Keratinocyte (primary cell): ENCODE data around the gene GARIN5B. TPM values are rescaled to one million over a fixed set of nuclear protein-coding genes. Genes with fewer than 3 reads are reported as not detected.

Source experiments
- DNase-seq: peaks from one replicate; pipeline ENCODE4 v3.0.0-alpha.2; 2011; ENCODE audit warnings: low read depth, missing footprints, low spot score
- FAIRE-seq: peaks from 2 replicates; lab custom pipeline; 2011; peaks lifted over from hg19 to GRCh38; lab: Jason Lieb, UNC
- H2AFZ ChIP-seq: 2 replicates; pipeline ENCODE4 v1.6.0; 2012; ENCODE audit warnings: low read length, control low read depth, inconsistent platforms; ENCODE audit not compliant: control insufficient read depth
- H3K27ac ChIP-seq: 2 replicates; pipeline ENCODE4 v1.5.1; 2011; ENCODE audit warnings: low read length; ENCODE audit not compliant: control insufficient read depth, insufficient read depth
- H3K27me3 ChIP-seq: 3 replicates; pipeline ENCODE4 v1.6.0; 2011; ENCODE audit warnings: low read length; ENCODE audit not compliant: control insufficient read depth, insufficient read depth; ENCODE audit errors: extremely low read depth
- H3K36me3 ChIP-seq, 2 experiments: 2 replicates in 1 of 2; 3 replicates in 1 of 2; pipeline ENCODE4 v1.5.1; 2011; ENCODE audit warnings: low read length in 2 of 2, mild to moderate bottlenecking in 1 of 2; ENCODE audit not compliant: control insufficient read depth in 2 of 2, insufficient read depth in 2 of 2; ENCODE audit errors: extremely low read depth in 1 of 2
- H3K4me1 ChIP-seq: 3 replicates; pipeline ENCODE4 v1.5.1; 2011; ENCODE audit warnings: low read length; ENCODE audit not compliant: control insufficient read depth, insufficient read depth; ENCODE audit errors: extremely low read depth
- H3K4me2 ChIP-seq: 3 replicates; pipeline ENCODE4 v1.6.0; 2011; ENCODE audit warnings: low read depth, low read length; ENCODE audit not compliant: control insufficient read depth, insufficient read depth; ENCODE audit errors: extremely low read depth
- H3K4me3 ChIP-seq, 3 experiments: fragments of 200-600 bp in 1 of 3; sonication (generic) in 1 of 3; 2 replicates in 2 of 3; 3 replicates in 1 of 3; pipeline ENCODE4 v1.5.1; 2011 to 2016; ENCODE audit warnings: low read length in 3 of 3, mild to moderate bottlenecking in 3 of 3, control low read depth in 2 of 3, inconsistent platforms in 1 of 3, low read depth in 1 of 3, mixed read lengths in 1 of 3, mixed run types in 1 of 3, moderate library complexity in 1 of 3; ENCODE audit not compliant: control insufficient read depth in 2 of 3, insufficient read depth in 2 of 3; ENCODE audit errors: extremely low read depth in 1 of 3
- H3K79me2 ChIP-seq: 2 replicates; pipeline ENCODE4 v1.6.0; 2012; ENCODE audit warnings: low read length; ENCODE audit not compliant: control insufficient read depth, insufficient read depth
- H3K9ac ChIP-seq: 3 replicates; pipeline ENCODE4 v1.6.0; 2011; ENCODE audit warnings: low read length; ENCODE audit not compliant: control insufficient read depth, insufficient read depth; ENCODE audit errors: extremely low read depth
- H3K9me1 ChIP-seq: 3 replicates; pipeline ENCODE4 v1.6.0; 2011; ENCODE audit warnings: low read length; ENCODE audit not compliant: control insufficient read depth, insufficient read depth; ENCODE audit errors: extremely low read depth
- H3K9me3 ChIP-seq: 2 replicates; pipeline ENCODE4 v1.5.1; 2012; ENCODE audit warnings: low read depth, low read length; ENCODE audit not compliant: control insufficient read depth
- H4K20me1 ChIP-seq: 3 replicates; pipeline ENCODE4 v1.6.0; 2011; ENCODE audit warnings: low read length; ENCODE audit not compliant: control insufficient read depth, insufficient read depth; ENCODE audit errors: extremely low read depth
- CTCF ChIP-seq, 3 experiments: IDR thresholded peaks in 1 of 3; conservative IDR thresholded peaks in 1 of 3; optimal IDR thresholded peaks in 1 of 3; 2 replicates in 2 of 3; 3 replicates in 1 of 3; pipeline versions ENCODE3 to v1.5.1; 2011; ENCODE audit warnings: low read length in 3 of 3, mild to moderate bottlenecking in 3 of 3, moderate library complexity in 2 of 3, control low read depth in 1 of 3, inconsistent platforms in 1 of 3; ENCODE audit not compliant: insufficient read depth in 2 of 3; ENCODE audit errors: extremely low read depth in 1 of 3
- EZH2 ChIP-seq: IDR thresholded peaks from one replicate; pipeline ENCODE4 v1.6.1; 2012; ENCODE audit warnings: inconsistent platforms, mild to moderate bottlenecking, low read length, moderate library complexity
- dilution Hi-C: fragments of 300-500 bp; cut with MboI; formaldehyde crosslinking; loops from one replicate; pipeline ENCODE4 v1.7.0; 2020; ENCODE audit warnings: low sequenced_read_pairs; ENCODE audit not compliant: extremely low pct_ligation_motif_present
- polyA plus RNA-seq, 5 experiments: library from polyadenylated mRNA; depleted of rRNA in 3 of 5; stranded (reverse) in 3 of 5; stranded (forward) in 1 of 5; unstranded in 1 of 5; fragments of >200 nt; gene quantifications; 1 replicate in 1 of 5; 2 replicates in 3 of 5; 3 replicates in 1 of 5; pipeline versions ENCODE4 v1.2.1 to v1.2.3, GENCODE V29; 2011 to 2012; ENCODE audit warnings: missing spikeins in 2 of 5, low read depth in 1 of 5, low replicate concordance in 1 of 5

Gene GARIN5B
- polyA plus RNA-seq, 1 donor (not counting 4 experiments of a cell fraction or from before 2014, with no cell fraction given), result not detected

- no peaks in the 10 kb centered on the region for H3K4me1 ChIP-seq
- DNase-seq (no peak), FAIRE-seq (no peak)
- H3K27me3 ChIP-seq, result peaks cover 8% of the 10 kb centered on the region
- no peak overlapping the region for H3K4me3 ChIP-seq
- H4K20me1 ChIP-seq, result no peaks in the 10 kb centered on the region
- H2AFZ ChIP-seq, result no peak overlapping the region
- H3K9me1 ChIP-seq, result no peaks in the 10 kb centered on the region
- H3K36me3 ChIP-seq, result peaks cover 0 to 4% of the 10 kb centered on the region in 2 experiments
- H3K4me2 ChIP-seq, result no peak overlapping the region
- H3K27ac ChIP-seq, result no peak overlapping the region
- no peaks in the 10 kb centered on the region for H3K9me3 ChIP-seq
- dilution Hi-C loops, result no loop called here
- no peak overlapping the region for H3K9ac ChIP-seq
- peaks cover 5% of the 10 kb centered on the region for H3K79me2 ChIP-seq
- TF ChIP-seq CTCF (optimal IDR thresholded peaks at IDR 0.05 in 1 of 3, IDR thresholded peaks at IDR 0.05 in 1 of 3, conservative IDR thresholded peaks at IDR 0.05 in 1 of 3; ENCODE audit: extremely low read depth in 1 of 3, insufficient read depth in 2 of 3, low read length in 3 of 3) (no peak), EZH2 (no peak)
These were observed 14.5 kb upstream of the GARIN5B start for GRCh38 chr19:55377356-55378131.

GRCh38 chr19:55376241-55376933, 13.3 kb upstream of the GARIN5B start, which contains the start of gene TMEM190:
TMEM190 (plus strand) TSS chr19:55376826; CDS start chr19:55376854, 28 bp downstream.
- no peaks in the 10 kb centered on the region for H3K9me3 ChIP-seq
- H2AFZ ChIP-seq, result no peak within 1 kb of the TSS
- no peaks in the 10 kb centered on the region for H3K36me3 ChIP-seq
- H3K9ac ChIP-seq, result no peak within 1 kb of the TSS
- no peak within 1 kb of the TSS for H3K4me2 ChIP-seq
- no peak within 1 kb of the TSS for H3K4me3 ChIP-seq
- H3K4me1 ChIP-seq, result no peaks in the 10 kb centered on the region
- dilution Hi-C loops, result no loop called here
- TF ChIP-seq EZH2 (no peak), CTCF (optimal IDR thresholded peaks at IDR 0.05 in 1 of 3, IDR thresholded peaks at IDR 0.05 in 1 of 3, conservative IDR thresholded peaks at IDR 0.05 in 1 of 3; ENCODE audit: extremely low read depth in 1 of 3, insufficient read depth in 2 of 3, low read length in 3 of 3) (no peak)
- no peak within 1 kb of the TSS for H3K27ac ChIP-seq
- no peaks in the 10 kb centered on the region for H3K79me2 ChIP-seq
- H3K9me1 ChIP-seq, result no peaks in the 10 kb centered on the region
- peaks cover 8% of the 10 kb centered on the region for H3K27me3 ChIP-seq
- FAIRE-seq (no peak), DNase-seq (no peak)
- H4K20me1 ChIP-seq, result no peaks in the 10 kb centered on the region
